Smooth muscle cell (in vitro differentiated cells): Measurements from ENCODE around the gene EVA1A. TPM values are rescaled to one million over a fixed set of nuclear protein-coding genes. Genes with fewer than 3 reads are reported as not detected.

Experiments
- DNase-seq: peaks from one replicate; lab custom pipeline; 2025; ENCODE audit not compliant: unreplicated experiment; lab: John Stamatoyannopoulos, UW
- H2AFZ ChIP-seq: fragments of 200-600 bp; sonication (generic); 2 replicates; pipeline ENCODE4 v1.6.0; 2016; ENCODE audit warnings: antibody characterized with exemption, low read depth, mild to moderate bottlenecking
- H3F3A ChIP-seq: fragments of 200-600 bp; sonication (generic); 2 replicates; pipeline ENCODE4 v1.6.0; 2017; ENCODE audit warnings: antibody characterized with exemption, low read depth
- H3K27ac ChIP-seq: fragments of 200-600 bp; sonication (generic); 2 replicates; pipeline ENCODE4 v1.5.1; 2016; ENCODE audit warnings: low read depth, mild to moderate bottlenecking
- H3K27me3 ChIP-seq: fragments of 200-600 bp; sonication (generic); 2 replicates; pipeline ENCODE4 v1.6.1; 2016; ENCODE audit warnings: low read depth, mild to moderate bottlenecking
- H3K36me3 ChIP-seq: fragments of 200-600 bp; sonication (generic); 2 replicates; pipeline ENCODE4 v1.5.1; 2016; ENCODE audit warnings: low read depth
- H3K4me1 ChIP-seq: fragments of 200-600 bp; sonication (generic); 2 replicates; pipeline ENCODE4 v1.5.1; 2016; ENCODE audit warnings: low read depth
- H3K4me2 ChIP-seq: fragments of 200-600 bp; sonication (generic); 2 replicates; pipeline ENCODE4 v1.6.0; 2016; ENCODE audit warnings: mild to moderate bottlenecking
- H3K4me3 ChIP-seq: fragments of 200-600 bp; sonication (generic); 2 replicates; pipeline ENCODE4 v1.5.1; 2016; ENCODE audit warnings: mild to moderate bottlenecking
- H3K79me2 ChIP-seq: fragments of 200-600 bp; sonication (generic); 2 replicates; pipeline ENCODE4 v1.6.0; 2016; ENCODE audit warnings: low read depth, mild to moderate bottlenecking
- H3K9ac ChIP-seq: fragments of 200-600 bp; sonication (generic); 2 replicates; pipeline ENCODE4 v1.6.0; 2016; ENCODE audit warnings: low read depth
- H3K9me3 ChIP-seq: fragments of 200-600 bp; sonication (generic); replicated peaks from 2 replicates; pipeline ENCODE4 v1.5.1; 2016; ENCODE audit warnings: low read depth
- H4K20me1 ChIP-seq: fragments of 200-600 bp; sonication (generic); 2 replicates; pipeline ENCODE4 v1.6.0; 2016; ENCODE audit warnings: low read depth
- CTCF ChIP-seq: fragments of 200-600 bp; sonication (generic); IDR thresholded peaks from 2 replicates; pipeline ENCODE4 v1.5.1; 2017; ENCODE audit warnings: borderline replicate concordance, mild to moderate bottlenecking, antibody characterized with exemption; ENCODE audit not compliant: insufficient read depth, poor library complexity, severe bottlenecking
- WGBS: methylation state at CpG from one replicate; pipeline ENCODE4 v1.1.7; 2016; ENCODE audit warnings: low lambda C conversion rate; 5-methylcytosine and 5-hydroxymethylcytosine counted together
- polyA plus RNA-seq: library from polyadenylated mRNA; unstranded; fragments of >200 nt; fragmentation: Nextera tagmentation; extraction: Ambion mirVana; gene quantifications from 2 replicates; pipeline ENCODE4 v1.2.1, GENCODE V29; 2016
- total RNA-seq: library from RNA; depleted of rRNA; stranded (reverse); fragments of >200 nt; gene quantifications from 2 replicates; pipeline ENCODE4 v1.2.3, GENCODE V29; 2014

EVA1A gene
- total and polyA plus RNA-seq, 2 experiments from 2014 or later, result 84.1 to 89.2 TPM

- Histone ChIP-seq H3K27me3 (no peaks in the 10 kb centered on the region), H3K4me1 (no peaks in the 10 kb centered on the region), H3K79me2 (peaks cover 3% of the 10 kb centered on the region), H2AFZ (no peak overlapping the region), H3K9ac (no peak overlapping the region), H3K9me3 (no peaks in the 10 kb centered on the region), H4K20me1 (peaks cover 25% of the 10 kb centered on the region), H3F3A (no peaks in the 10 kb centered on the region), H3K36me3 (no peaks in the 10 kb centered on the region), H3K4me2 (no peak overlapping the region), H3K4me3 (no peak overlapping the region), H3K27ac (no peak overlapping the region)
- no peak for DNase-seq
- WGBS, result 98% methylated on average over 3 of the region's 3 CpGs
- TF ChIP-seq CTCF, result no peak
These were observed 39.4 kb downstream of the EVA1A start for GRCh38 chr2:75521225-75521872.

GRCh38 chr2:75519843-75520242 lies 40.9 kb downstream of the EVA1A start:
- Histone ChIP-seq H2AFZ (no peak overlapping the region), H3K4me2 (no peak overlapping the region), H3K27me3 (no peaks in the 10 kb centered on the region), H3K79me2 (peaks cover 3% of the 10 kb centered on the region), H3K36me3 (no peaks in the 10 kb centered on the region), H3K4me1 (no peaks in the 10 kb centered on the region), H4K20me1 (peaks cover 19% of the 10 kb centered on the region), H3K27ac (no peak overlapping the region), H3K9me3 (no peaks in the 10 kb centered on the region), H3F3A (no peaks in the 10 kb centered on the region), H3K9ac (no peak overlapping the region), H3K4me3 (no peak overlapping the region)
- TF ChIP-seq CTCF, result no peak
- DNase-seq, result no peak

- Histone ChIP-seq H3K27me3 (no peaks in the 10 kb centered on the region), H3K4me2 (no peak overlapping the region), H3K9ac (no peak overlapping the region), H3K4me1 (no peaks in the 10 kb centered on the region), H3K36me3 (no peaks in the 10 kb centered on the region), H3F3A (no peaks in the 10 kb centered on the region), H4K20me1 (peaks cover 19% of the 10 kb centered on the region), H2AFZ (no peak overlapping the region), H3K4me3 (no peak overlapping the region), H3K79me2 (peaks cover 3% of the 10 kb centered on the region), H3K9me3 (no peaks in the 10 kb centered on the region), H3K27ac (no peak overlapping the region)
- TF ChIP-seq CTCF, result no peak
- no peak for DNase-seq
- 94% methylated on average over 10 of the region's 10 CpGs for WGBS
These were observed 41.9 kb downstream of the EVA1A start for GRCh38 chr2:75518638-75519465.
